ENCODE measurements around the gene BRAT1.

The BRAT1 gene

DNA sequence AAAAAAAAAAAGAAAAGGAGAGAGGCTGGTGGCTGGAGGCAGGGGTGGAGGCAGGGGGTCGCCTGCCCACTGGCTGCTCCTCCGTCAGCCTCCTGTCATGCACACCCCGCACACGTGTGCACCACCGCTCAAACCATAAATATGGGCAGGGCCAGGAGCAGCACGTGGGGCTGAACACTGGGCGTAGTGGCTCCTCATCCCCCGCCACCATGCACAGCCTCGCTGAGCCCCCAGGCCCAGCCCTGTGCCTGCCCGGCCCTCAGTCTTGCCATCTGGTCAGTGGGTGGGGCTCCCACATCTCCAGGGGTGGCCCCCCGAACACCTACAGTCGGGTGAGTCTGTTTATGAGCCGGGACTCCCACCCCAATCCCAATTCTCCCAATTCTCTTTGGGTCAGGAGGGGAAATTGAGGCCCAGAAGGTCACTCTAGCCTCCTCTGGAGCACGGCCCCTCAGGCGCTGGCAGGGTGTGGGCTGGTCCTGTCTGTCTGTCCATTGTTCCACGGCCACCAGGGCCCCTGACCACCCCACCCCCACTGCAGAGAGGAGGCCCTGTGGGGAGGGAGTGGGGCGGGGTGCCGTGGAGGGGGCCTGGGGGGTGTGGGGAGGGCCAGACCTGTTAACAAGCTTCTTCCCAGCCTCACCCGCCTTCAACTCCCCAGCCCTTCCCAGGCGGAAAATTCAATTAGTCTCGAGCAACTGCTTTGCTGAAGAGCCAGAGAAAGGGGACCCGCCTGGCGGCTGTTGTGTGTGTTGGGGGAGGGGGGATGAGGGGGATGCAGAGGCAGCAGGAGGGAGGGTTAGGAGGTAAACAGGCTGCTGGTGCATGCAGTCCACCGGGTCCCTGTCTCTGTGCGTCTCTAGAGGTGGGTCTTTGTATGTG, 59.7 kb downstream of the BRAT1 start:
- DNase-seq (ENCODE audit: low spot score) = no peak

- DNase-seq (ENCODE audit: low spot score) = no peak
Measured at GRCh38 chr7:2494191-2495130, 60.9 kb downstream of the BRAT1 start.

DNA sequence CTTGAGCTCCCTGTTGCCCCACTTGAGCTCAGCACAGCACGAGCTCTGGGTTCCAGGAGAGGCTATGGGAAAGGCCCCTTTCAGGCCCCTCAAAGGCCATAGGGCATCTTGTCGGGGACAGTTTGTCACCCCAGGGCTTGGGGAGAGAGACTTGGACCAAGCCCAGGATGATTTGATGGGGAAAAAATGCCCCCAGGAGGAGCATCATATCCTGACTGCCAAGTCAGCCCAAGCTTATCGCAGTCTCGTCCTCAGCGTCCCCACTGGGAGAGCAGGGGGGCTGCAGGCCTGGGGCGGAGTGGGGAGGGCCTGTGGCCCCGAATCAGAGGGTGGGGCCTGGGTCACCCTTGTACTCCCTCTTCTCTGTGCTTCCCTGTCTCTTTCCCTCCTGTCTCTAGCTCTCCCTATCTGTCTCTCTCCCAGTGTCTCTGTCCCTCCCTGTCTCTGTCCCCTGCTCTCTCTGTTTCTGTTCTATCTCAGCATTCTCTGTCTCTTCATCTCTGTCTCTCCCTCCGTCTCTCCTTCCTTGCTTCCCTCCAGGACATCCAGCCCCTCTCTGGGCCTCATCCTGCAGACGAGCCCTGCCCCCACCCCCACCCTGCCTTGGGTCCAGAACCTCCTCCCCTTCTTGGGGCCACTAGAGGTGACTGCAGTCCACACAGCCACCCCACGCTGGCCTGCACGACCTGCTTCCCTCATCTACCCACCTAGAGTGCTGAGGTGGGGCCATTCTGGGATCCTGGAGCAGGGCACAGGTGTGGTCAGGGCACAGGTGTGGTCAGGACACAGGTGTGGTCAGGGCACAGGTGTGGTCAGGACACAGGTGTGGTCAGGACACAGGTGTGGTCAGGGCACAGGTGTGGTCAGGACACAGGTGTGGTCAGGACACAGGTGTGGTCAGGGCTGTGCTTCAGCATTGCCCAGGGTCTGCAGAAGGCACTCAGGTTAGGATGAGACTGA, 61.8 kb downstream of the BRAT1 start:
- no peak for DNase-seq (ENCODE audit: low spot score)

DNA sequence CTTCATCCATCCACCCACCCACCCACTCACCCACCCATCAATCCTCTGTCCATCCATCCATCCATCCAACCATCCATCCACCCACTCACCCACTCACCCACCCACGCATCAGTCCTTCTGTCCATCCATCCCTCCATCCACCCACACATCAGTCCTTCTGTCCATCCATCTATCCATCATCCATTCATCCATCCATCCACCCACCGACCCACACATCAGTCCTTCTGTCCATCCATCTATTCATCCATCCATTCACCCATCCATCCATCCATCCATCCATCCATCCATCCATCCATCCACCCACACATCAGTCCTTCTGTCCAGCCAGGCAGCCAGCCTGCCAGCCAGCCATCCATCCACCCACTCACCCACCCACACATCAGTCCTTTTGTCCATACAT, 63.3 kb downstream of the BRAT1 start:
- DNase-seq (ENCODE audit: low spot score) = no peak

- DNase-seq (ENCODE audit: low spot score) = no peak
Measured at GRCh38 chr7:2490181-2490651, 65.1 kb downstream of the BRAT1 start.

- DNase-seq (ENCODE audit: low spot score) = no peak
Measured at GRCh38 chr7:2488681-2489080, 66.6 kb downstream of the BRAT1 start.

DNA sequence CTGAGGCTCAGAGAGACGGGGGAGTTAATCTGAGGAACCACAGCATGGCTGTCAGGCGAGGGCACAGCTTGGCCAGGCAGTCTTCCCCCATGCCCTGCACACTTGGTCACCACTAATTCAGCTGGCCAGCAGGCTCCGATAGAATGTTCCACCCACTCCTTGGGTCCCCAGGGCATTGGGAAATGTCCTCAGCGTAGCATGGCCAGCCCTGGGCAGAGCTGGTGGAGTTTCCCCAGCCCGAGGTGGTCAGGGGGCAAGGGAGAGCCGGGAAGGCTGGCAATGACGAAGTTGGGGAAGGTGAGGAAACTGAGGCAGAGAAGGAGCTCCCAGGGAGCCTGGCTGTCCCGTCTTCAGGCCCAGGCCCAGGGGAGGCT, 67.1 kb downstream of the BRAT1 start:
- no peak for DNase-seq (ENCODE audit: low spot score)
